ENCODE results near the gene FBXO40. TPM values are rescaled to one million over a fixed set of nuclear protein-coding genes. Genes with fewer than 3 reads are reported as not detected.

The FBXO40 gene
- total and polyA plus RNA-seq, 9 of the 15 experiments (the other 6 are each of a cell fraction or from before 2014, with no cell fraction given): 0.01 to 0.05 (median 0.04) TPM; not detected in 3

DNA sequence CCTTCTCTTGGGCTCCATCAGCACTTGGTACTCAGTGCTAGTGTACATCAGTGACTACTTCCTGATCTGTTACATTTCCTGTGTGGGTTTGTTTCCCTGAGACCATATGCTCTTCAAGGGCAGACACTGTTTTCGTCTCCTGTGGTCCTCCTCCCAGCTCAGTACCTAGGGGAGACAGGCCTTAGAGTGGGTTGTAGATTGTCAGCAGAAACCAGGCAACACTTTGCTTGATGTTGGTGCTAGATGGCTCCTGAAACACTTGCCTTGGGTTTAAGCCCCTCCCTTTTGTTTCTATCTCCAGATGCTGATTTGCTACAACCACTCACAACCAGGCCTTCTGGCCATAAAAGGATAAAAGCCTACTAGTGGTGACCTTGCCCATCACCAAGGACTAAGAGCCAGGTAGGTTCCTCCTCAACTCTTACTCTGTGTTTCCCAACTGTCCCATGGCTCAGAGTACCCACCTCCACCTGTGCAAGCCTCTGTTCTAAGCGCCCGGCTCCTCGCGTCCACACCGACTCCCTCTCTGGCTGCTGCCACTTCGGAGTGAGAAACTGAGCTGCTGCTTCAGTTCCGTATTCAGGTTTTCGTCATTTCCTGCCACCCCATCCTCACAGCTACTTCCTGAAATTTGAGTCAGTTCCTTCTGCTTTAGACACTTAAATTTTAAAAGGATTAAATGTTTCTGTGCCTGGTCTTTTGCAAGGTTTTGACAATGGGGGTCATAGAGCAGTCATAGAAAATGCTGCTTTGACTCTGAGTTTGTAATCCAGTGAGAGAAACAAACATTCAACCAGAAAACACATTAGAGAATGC lies 67.4 kb downstream of the FBXO40 start, which contains the start of gene HCLS1 (continued):
- TF ChIP-seq, protein P1, sequence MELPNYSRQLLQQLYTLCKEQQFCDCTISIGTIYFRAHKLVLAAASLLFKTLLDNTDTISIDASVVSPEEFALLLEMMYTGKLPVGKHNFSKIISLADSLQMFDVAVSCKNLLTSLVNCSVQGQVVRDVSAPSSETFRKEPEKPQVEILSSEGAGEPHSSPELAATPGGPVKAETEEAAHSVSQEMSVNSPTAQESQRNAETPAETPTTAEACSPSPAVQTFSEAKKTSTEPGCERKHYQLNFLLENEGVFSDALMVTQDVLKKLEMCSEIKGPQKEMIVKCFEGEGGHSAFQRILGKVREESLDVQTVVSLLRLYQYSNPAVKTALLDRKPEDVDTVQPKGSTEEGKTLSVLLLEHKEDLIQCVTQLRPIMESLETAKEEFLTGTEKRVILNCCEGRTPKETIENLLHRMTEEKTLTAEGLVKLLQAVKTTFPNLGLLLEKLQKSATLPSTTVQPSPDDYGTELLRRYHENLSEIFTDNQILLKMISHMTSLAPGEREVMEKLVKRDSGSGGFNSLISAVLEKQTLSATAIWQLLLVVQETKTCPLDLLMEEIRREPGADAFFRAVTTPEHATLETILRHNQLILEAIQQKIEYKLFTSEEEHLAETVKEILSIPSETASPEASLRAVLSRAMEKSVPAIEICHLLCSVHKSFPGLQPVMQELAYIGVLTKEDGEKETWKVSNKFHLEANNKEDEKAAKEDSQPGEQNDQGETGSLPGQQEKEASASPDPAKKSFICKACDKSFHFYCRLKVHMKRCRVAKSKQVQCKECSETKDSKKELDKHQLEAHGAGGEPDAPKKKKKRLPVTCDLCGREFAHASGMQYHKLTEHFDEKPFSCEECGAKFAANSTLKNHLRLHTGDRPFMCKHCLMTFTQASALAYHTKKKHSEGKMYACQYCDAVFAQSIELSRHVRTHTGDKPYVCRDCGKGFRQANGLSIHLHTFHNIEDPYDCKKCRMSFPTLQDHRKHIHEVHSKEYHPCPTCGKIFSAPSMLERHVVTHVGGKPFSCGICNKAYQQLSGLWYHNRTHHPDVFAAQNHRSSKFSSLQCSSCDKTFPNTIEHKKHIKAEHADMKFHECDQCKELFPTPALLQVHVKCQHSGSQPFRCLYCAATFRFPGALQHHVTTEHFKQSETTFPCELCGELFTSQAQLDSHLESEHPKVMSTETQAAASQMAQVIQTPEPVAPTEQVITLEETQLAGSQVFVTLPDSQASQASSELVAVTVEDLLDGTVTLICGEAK (IDR thresholded peaks at IDR 0.05): peak; percentile 75
- TF ChIP-seq, protein P1 (CRISPR knock-in tag; IDR thresholded peaks at IDR 0.05): no peak
- TF ChIP-seq HDAC8 (tag; IDR thresholded peaks at IDR 0.05) (no peak), SIN3B (IDR thresholded peaks at IDR 0.05; ENCODE audit: low read depth) (no peak), TAF1 (IDR thresholded peaks at IDR 0.05; ENCODE audit: control insufficient read depth, extremely low read depth, insufficient read depth, low read length, severe bottlenecking) (peak; percentile 57), SRSF1 (IDR thresholded peaks at IDR 0.05; ENCODE audit: low read depth, low read length) (no peak), TAF9B (IDR thresholded peaks at IDR 0.05; ENCODE audit: partially characterized antibody) (no peak), DMBX1 (CRISPR knock-in tag; IDR thresholded peaks at IDR 0.05; ENCODE audit: borderline replicate concordance) (no peak), ATF1 (CRISPR knock-in tag; IDR thresholded peaks at IDR 0.05) (no peak), ATF1 (tag; IDR thresholded peaks at IDR 0.05) (peak; percentile 74), ZNF121 (CRISPR knock-in tag; conservative IDR thresholded peaks at IDR 0.05) (no peak), SMAD4 (CRISPR knock-in tag; conservative IDR thresholded peaks at IDR 0.05) (no peak), KDM5B (IDR thresholded peaks at IDR 0.05; ENCODE audit: insufficient replicate concordance, low read depth, low read length) (peak; percentile 71)
- TF ChIP-seq, protein P2, sequence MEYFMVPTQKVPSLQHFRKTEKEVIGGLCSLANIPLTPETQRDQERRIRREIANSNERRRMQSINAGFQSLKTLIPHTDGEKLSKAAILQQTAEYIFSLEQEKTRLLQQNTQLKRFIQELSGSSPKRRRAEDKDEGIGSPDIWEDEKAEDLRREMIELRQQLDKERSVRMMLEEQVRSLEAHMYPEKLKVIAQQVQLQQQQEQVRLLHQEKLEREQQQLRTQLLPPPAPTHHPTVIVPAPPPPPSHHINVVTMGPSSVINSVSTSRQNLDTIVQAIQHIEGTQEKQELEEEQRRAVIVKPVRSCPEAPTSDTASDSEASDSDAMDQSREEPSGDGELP (CRISPR knock-in tag; IDR thresholded peaks at IDR 0.05; ENCODE audit: borderline replicate concordance): peak; percentile 35; the same call in 1 of the 2 replicates
- TF ChIP-seq, protein P3, sequence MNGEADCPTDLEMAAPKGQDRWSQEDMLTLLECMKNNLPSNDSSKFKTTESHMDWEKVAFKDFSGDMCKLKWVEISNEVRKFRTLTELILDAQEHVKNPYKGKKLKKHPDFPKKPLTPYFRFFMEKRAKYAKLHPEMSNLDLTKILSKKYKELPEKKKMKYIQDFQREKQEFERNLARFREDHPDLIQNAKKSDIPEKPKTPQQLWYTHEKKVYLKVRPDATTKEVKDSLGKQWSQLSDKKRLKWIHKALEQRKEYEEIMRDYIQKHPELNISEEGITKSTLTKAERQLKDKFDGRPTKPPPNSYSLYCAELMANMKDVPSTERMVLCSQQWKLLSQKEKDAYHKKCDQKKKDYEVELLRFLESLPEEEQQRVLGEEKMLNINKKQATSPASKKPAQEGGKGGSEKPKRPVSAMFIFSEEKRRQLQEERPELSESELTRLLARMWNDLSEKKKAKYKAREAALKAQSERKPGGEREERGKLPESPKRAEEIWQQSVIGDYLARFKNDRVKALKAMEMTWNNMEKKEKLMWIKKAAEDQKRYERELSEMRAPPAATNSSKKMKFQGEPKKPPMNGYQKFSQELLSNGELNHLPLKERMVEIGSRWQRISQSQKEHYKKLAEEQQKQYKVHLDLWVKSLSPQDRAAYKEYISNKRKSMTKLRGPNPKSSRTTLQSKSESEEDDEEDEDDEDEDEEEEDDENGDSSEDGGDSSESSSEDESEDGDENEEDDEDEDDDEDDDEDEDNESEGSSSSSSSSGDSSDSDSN (IDR thresholded peaks at IDR 0.05; ENCODE audit: borderline replicate concordance in 1 of 2, low read depth in 2 of 2, low read length in 2 of 2): no peak
